ENCODE results near the gene RNASEH1. TPM values are rescaled to one million over a fixed set of nuclear protein-coding genes. Genes with fewer than 3 reads are reported as not detected.

Gene RNASEH1
- total and polyA plus RNA-seq, 10 of the 15 experiments (the other 5 are each of a cell fraction or from before 2014, with no cell fraction given): 18.2 to 68.5 (median 28.2) TPM

- no peaks in the 10 kb centered on the region for H3K79me2 ChIP-seq (ENCODE audit: control insufficient read depth, insufficient read depth, low read length)
- no peak within 1 kb of the TSS for H3K9ac ChIP-seq (ENCODE audit: control insufficient read depth, insufficient read depth, low read length)
- ChIA-PET POLR2A (interaction anchor here (0.6 kb wide), 1 partner anchor 30 kb away, joined by 5 read pairs; no protein-coding TSS in a partner anchor), CTCF (interaction anchor here (1.3 kb wide), 1 partner anchor 131 kb away, joined by 3 read pairs; no protein-coding TSS in a partner anchor), SMC1A (ENCODE audit: uncharacterized antibody, unreplicated experiment) (no interaction called here), RAD21 (ENCODE audit: unreplicated experiment) (interaction anchor here (1.1 kb wide), 1 partner anchor 19 kb away, joined by 3 read pairs; no protein-coding TSS in a partner anchor)
- H3K4me2 ChIP-seq (ENCODE audit: control insufficient read depth, insufficient read depth): no peak within 1 kb of the TSS
- H2AFZ ChIP-seq (ENCODE audit: control insufficient read depth, low read depth, low read length): no peak within 1 kb of the TSS
- no peak within 1 kb of the TSS for H3K4me3 ChIP-seq
- H3K9me3 ChIP-seq (replicated peaks; ENCODE audit: control insufficient read depth, insufficient read depth, low read length): no peaks in the 10 kb centered on the region
- in situ Hi-C loops (cut with MboI): no loop called here
- H3K27ac ChIP-seq (ENCODE audit: control insufficient read depth, insufficient read depth): no peak within 1 kb of the TSS
- intact Hi-C loops (cut with micrococcal nuclease; ENCODE audit: unreplicated experiment): no loop called here
- ATAC-seq (no peak), DNase-seq (ENCODE audit: low read depth, low spot score) (no peak), FAIRE-seq (no peak)
- H3K27me3 ChIP-seq (replicated peaks in 1 of 2; ENCODE audit: control insufficient read depth in 2 of 2, insufficient read depth in 2 of 2, low read length in 1 of 2): no peaks in the 10 kb centered on the region
- H3K4me1 ChIP-seq (ENCODE audit: control insufficient read depth, insufficient read depth, low read length): peaks cover 22% of the 10 kb centered on the region
- no peak for TF ChIP-seq DPF2 (IDR thresholded peaks at IDR 0.05)
- TF ChIP-seq RAD21 (IDR thresholded peaks at IDR 0.05; ENCODE audit: insufficient read depth, low read depth, low read length): no peak
- no peak for TF ChIP-seq KLF5 (IDR thresholded peaks at IDR 0.05; ENCODE audit: partially characterized antibody)
- no peak for TF ChIP-seq IRF3 (IDR thresholded peaks at IDR 0.05)
- no peak for TF ChIP-seq SUPT20H (IDR thresholded peaks at IDR 0.05; ENCODE audit: borderline replicate concordance, control insufficient read depth, low read depth, low read length)
- no peak for TF ChIP-seq SMAD1 (IDR thresholded peaks at IDR 0.05; ENCODE audit: low read depth, partially characterized antibody)
- no peak for TF ChIP-seq POU2F2 (IDR thresholded peaks at IDR 0.05; ENCODE audit: borderline replicate concordance, low read depth, low read length)
- BruUV-seq (replicated peaks): no TSS peak
- H3K36me3 ChIP-seq (ENCODE audit: control insufficient read depth in 2 of 2, insufficient read depth in 2 of 2, low read length in 1 of 2): peaks cover 0 to 4% of the 10 kb centered on the region in 2 experiments; a peak in 2 of 4 replicates
- 95% methylated on average over 40 of the region's 40 CpGs for WGBS (ENCODE audit: insufficient coverage, insufficient replicate concordance, low lambda C conversion rate, missing lambda C conversion rate)
- H4K20me1 ChIP-seq (ENCODE audit: control insufficient read depth, insufficient read depth): no peaks in the 10 kb centered on the region; the same call in 1 of the 2 replicates
These were observed 36.6 kb upstream of the RNASEH1 start, which contains the start of gene COLEC11 for GRCh38 chr2:3594493-3595281. Gene COLEC11, plus strand, starts transcription at chr2:3595112. Its CDS starts 9,229 bp downstream, at chr2:3604341.
